ENCODE results near the gene NCOR2.

The NCOR2 gene

DNA sequence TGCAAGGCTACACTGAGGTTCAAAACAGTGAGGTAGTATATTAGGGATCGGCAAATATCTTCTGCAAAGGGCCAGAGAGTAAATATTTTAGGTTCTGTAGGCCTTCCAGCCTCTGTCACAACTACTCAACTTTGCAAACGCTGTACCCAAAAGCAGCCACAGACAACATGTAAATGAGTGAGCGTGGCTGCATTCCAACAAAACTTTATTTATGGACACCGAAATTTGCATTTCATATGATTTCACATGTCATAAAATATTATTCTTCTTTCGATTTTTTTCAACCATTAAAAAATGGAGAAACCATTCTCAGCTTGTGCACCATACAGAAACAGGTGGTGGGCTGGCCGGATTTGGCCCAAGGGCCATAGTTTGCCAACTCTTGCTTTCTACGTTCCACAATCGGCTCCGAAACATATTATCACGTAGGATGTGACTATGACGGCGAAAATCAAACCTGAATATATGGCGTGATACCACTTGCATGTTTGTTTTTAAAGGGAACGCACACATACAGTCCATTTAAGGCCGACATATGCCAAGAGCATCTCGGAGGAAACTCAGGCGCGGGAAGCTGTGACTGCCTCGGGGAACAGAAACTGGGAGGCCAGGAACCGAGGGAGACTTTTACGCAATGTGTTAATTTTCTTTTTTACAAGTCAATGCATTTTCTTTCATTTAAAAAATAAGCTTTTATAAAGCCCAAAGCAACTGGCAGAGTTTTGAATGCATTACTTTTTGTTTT is 7.1 kb downstream of the NCOR2 start:
- DNase-seq (ENCODE audit: low read depth, low spot score), result no peak
- Histone ChIP-seq H3K4me1 (ENCODE audit: control insufficient read depth, insufficient read depth, low read length) (peaks cover 8% of the 10 kb centered on the region), H3K27me3 (ENCODE audit: control insufficient read depth, insufficient read depth, low read length) (no peaks in the 10 kb centered on the region), H3K9me3 (ENCODE audit: control insufficient read depth, insufficient read depth, low read length) (no peaks in the 10 kb centered on the region), H3K27ac (ENCODE audit: low read length) (no peak overlapping the region), H3K4me3 (ENCODE audit: low read length) (no peak overlapping the region), H3K36me3 (ENCODE audit: control insufficient read depth, insufficient read depth, low read length) (no peaks in the 10 kb centered on the region)
- WGBS (ENCODE audit: insufficient coverage, insufficient read length), result no CpG with 5 or more reads among the region's 21 CpGs

DNA sequence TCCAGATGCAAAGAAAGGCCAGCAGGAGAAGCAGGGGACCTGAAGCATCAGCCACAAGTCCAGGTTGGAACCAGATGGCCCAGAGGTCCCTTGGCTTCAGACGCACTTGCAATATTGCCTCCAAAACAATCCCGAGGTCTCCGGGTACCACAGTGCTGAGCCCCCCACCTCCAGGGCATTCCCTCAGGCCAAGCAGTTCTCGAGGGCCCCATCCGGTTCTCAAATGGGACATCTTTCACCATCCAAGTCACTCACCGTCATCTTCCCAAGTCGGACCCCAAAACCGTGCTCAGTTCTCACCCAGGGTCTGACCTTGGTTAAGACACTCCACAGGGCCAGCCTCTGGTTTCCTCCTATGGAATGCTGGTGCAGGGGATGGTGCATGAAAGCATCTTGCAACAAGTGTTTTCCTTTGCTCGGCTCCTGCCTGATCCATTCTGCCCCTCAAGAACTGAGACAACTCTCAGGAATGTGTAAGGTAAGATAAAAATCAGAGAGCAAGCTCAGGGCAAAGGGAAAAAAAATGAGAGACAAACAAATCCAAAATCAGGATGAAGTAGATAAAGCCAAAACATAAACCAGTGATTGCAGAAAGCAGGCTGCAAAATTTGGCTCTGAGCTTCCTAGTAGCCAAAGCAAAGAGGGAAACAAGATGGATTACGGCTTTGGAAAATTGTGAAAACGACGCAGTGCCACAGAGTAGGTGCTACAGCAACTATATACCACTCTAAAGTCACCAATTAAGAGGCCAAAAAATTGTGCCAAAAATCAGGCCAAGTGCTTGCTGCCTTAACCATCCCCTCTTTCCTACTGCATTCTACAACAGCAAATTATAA is 8.0 kb downstream of the NCOR2 start:
- Histone ChIP-seq H3K4me1 (ENCODE audit: control insufficient read depth, insufficient read depth, low read length) (peaks cover 9% of the 10 kb centered on the region), H3K36me3 (ENCODE audit: control insufficient read depth, insufficient read depth, low read length) (no peaks in the 10 kb centered on the region), H3K4me3 (ENCODE audit: low read length) (no peak overlapping the region), H3K27me3 (ENCODE audit: control insufficient read depth, insufficient read depth, low read length) (no peaks in the 10 kb centered on the region), H3K27ac (ENCODE audit: low read length) (no peak overlapping the region), H3K9me3 (ENCODE audit: control insufficient read depth, insufficient read depth, low read length) (no peaks in the 10 kb centered on the region)
- no peak for DNase-seq (ENCODE audit: low read depth, low spot score)
- WGBS (ENCODE audit: insufficient coverage, insufficient read length), result no CpG with 5 or more reads among the region's 12 CpGs

GRCh38 chr12:124558313-124558712 is 9.1 kb downstream of the NCOR2 start:
- Histone ChIP-seq H3K4me1 (ENCODE audit: control insufficient read depth, insufficient read depth, low read length) (peaks cover 9% of the 10 kb centered on the region), H3K4me3 (ENCODE audit: low read length) (no peak overlapping the region), H3K9me3 (ENCODE audit: control insufficient read depth, insufficient read depth, low read length) (no peaks in the 10 kb centered on the region), H3K27me3 (ENCODE audit: control insufficient read depth, insufficient read depth, low read length) (no peaks in the 10 kb centered on the region), H3K36me3 (ENCODE audit: control insufficient read depth, insufficient read depth, low read length) (no peaks in the 10 kb centered on the region), H3K27ac (ENCODE audit: low read length) (no peak overlapping the region)
- WGBS (ENCODE audit: insufficient coverage, insufficient read length), result no CpG with 5 or more reads among the region's 8 CpGs
- DNase-seq (ENCODE audit: low read depth, low spot score), result no peak

DNA sequence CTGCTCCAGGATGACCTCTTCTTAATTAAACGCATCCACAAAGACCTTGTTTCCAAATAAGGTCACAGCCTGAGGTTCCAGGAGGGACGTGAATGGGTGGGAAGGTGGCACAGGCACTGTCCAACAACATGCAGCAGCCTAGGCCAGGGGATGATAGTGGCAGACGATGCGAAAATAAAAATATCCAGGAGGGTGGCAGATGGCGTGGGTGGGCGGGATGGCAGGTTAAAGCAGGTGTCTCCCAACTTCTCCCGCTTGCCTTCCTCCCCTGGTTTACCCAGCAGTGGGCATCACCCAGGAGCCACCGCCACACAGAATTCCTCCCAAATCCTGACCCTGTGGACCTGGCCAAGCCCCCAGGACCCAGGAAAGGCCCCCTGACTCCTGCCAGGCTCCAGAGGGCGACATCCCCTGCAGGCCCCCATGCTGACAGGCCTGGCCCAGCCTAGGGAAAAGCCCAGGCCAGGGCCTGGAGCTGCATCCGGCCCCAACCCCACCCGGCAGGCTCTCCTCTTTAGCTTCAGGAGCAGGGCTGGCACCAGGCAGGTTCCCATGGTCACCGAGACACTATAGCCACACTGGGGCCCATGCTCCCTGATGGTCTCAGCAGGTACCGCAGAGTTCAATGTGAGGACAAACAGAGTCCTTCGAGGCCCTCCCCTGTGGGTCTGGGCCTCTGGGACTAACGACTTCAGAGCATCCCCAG is 9.7 kb downstream of the NCOR2 start:
- no peak overlapping the region for H3K27ac ChIP-seq (ENCODE audit: low read length)
- H3K4me1 ChIP-seq (ENCODE audit: control insufficient read depth, insufficient read depth, low read length), result peaks cover 9% of the 10 kb centered on the region

DNA sequence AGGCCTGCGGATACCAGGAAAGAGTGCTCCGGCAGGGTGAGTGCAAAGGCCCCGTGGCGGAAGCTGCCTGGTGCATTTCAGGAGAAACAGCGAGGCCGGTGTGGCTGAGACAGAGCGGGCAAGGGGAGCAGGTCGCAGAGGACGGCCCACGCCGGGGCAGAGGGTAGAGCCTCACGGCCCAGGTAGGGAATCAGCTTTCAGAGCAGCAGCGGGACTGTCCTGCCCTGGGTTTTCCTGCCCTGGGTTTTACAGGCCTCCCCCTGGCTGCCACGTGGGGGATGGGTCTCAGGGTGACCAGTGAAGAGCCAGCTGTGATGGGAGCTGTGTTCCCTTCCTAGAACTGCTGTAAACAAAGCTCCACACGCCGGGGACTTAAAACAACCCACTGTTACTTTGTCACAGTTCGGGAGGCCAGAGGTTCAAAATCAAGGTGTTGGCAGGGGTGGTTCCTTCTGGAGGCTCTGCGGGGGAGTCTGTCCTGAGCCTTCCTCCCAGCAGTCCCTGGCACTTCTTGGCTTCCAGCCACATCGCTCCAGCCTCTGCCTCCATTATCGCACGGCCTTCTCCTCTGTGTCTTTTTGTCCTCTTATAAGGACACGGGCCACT is 10.4 kb downstream of the NCOR2 start:
- Histone ChIP-seq H3K27ac (ENCODE audit: low read length) (no peak overlapping the region), H3K9me3 (ENCODE audit: control insufficient read depth, insufficient read depth, low read length) (no peaks in the 10 kb centered on the region)
- WGBS (ENCODE audit: insufficient coverage, insufficient read length), result no CpG with 5 or more reads among the region's 22 CpGs

More for the DNA sequence above, 9.7 kb downstream of the NCOR2 start:
- no peak for DNase-seq (ENCODE audit: low read depth, low spot score)
- no peaks in the 10 kb centered on the region for H3K27me3 ChIP-seq (ENCODE audit: control insufficient read depth, insufficient read depth, low read length)
- no peak overlapping the region for H3K4me3 ChIP-seq (ENCODE audit: low read length)
- no CpG with 5 or more reads among the region's 15 CpGs for WGBS (ENCODE audit: insufficient coverage, insufficient read length)
- H3K9me3 ChIP-seq (ENCODE audit: control insufficient read depth, insufficient read depth, low read length), result no peaks in the 10 kb centered on the region
- no peaks in the 10 kb centered on the region for H3K36me3 ChIP-seq (ENCODE audit: control insufficient read depth, insufficient read depth, low read length)

GRCh38 chr12:124556074-124556466 is 11.3 kb downstream of the NCOR2 start:
- Histone ChIP-seq H3K4me3 (ENCODE audit: low read length) (no peak overlapping the region), H3K27ac (ENCODE audit: low read length) (no peak overlapping the region), H3K36me3 (ENCODE audit: control insufficient read depth, insufficient read depth, low read length) (no peaks in the 10 kb centered on the region), H3K9me3 (ENCODE audit: control insufficient read depth, insufficient read depth, low read length) (no peaks in the 10 kb centered on the region), H3K4me1 (ENCODE audit: control insufficient read depth, insufficient read depth, low read length) (peaks cover 11% of the 10 kb centered on the region), H3K27me3 (ENCODE audit: control insufficient read depth, insufficient read depth, low read length) (no peaks in the 10 kb centered on the region)
- WGBS (ENCODE audit: insufficient coverage, insufficient read length), result no CpG with 5 or more reads among the region's 9 CpGs
- no peak for DNase-seq (ENCODE audit: low read depth, low spot score)

More for the DNA sequence above, 10.4 kb downstream of the NCOR2 start:
- no peak overlapping the region for H3K4me3 ChIP-seq (ENCODE audit: low read length)
- peaks cover 10% of the 10 kb centered on the region for H3K4me1 ChIP-seq (ENCODE audit: control insufficient read depth, insufficient read depth, low read length)
- DNase-seq (ENCODE audit: low read depth, low spot score), result no peak
- H3K27me3 ChIP-seq (ENCODE audit: control insufficient read depth, insufficient read depth, low read length), result no peaks in the 10 kb centered on the region
- no peaks in the 10 kb centered on the region for H3K36me3 ChIP-seq (ENCODE audit: control insufficient read depth, insufficient read depth, low read length)

- Histone ChIP-seq H3K27ac (ENCODE audit: low read length) (no peak overlapping the region), H3K9me3 (ENCODE audit: control insufficient read depth, insufficient read depth, low read length) (no peaks in the 10 kb centered on the region), H3K36me3 (ENCODE audit: control insufficient read depth, insufficient read depth, low read length) (no peaks in the 10 kb centered on the region), H3K27me3 (ENCODE audit: control insufficient read depth, insufficient read depth, low read length) (no peaks in the 10 kb centered on the region), H3K4me3 (ENCODE audit: low read length) (no peak overlapping the region), H3K4me1 (ENCODE audit: control insufficient read depth, insufficient read depth, low read length) (peaks cover 11% of the 10 kb centered on the region)
- WGBS (ENCODE audit: insufficient coverage, insufficient read length), result no CpG with 5 or more reads among the region's 28 CpGs
- no peak for DNase-seq (ENCODE audit: low read depth, low spot score)
These were observed 12.0 kb downstream of the NCOR2 start for GRCh38 chr12:124555168-124556073.

DNA sequence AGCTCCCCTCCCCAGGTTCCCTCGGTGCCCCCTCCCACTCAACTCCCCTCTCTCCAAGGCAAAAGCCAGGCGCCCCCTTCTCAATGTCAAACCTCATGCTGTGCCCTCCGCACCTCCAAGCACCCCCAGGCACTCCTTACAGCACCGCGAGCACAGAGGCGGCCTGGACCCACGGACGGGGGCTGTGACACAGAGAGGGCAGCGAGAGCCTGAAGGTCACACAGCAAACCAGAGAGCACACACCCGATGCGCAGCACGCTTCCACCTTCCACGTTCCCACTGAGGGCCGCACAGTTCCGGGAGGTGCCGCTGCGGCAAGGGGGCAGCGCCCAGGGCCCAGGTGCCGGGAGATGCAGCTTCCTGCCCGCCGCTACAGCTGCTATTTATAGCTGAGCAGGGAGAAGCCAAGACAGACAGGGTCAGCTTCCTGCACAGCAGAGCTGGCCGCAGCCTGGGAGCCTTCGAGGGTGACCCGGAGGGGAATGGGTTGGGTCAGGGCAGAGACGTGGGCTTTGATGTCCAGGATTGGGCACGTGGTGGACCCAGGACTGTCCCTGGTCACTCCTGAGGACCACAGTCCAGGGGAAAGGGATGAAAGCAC is 12.9 kb downstream of the NCOR2 start:
- Histone ChIP-seq H3K27ac (ENCODE audit: low read length) (no peak overlapping the region), H3K4me3 (ENCODE audit: low read length) (no peak overlapping the region), H3K9me3 (ENCODE audit: control insufficient read depth, insufficient read depth, low read length) (no peaks in the 10 kb centered on the region), H3K27me3 (ENCODE audit: control insufficient read depth, insufficient read depth, low read length) (no peaks in the 10 kb centered on the region), H3K4me1 (ENCODE audit: control insufficient read depth, insufficient read depth, low read length) (peaks cover 10% of the 10 kb centered on the region), H3K36me3 (ENCODE audit: control insufficient read depth, insufficient read depth, low read length) (no peaks in the 10 kb centered on the region)
- no peak for DNase-seq (ENCODE audit: low read depth, low spot score)
- no CpG with 5 or more reads among the region's 26 CpGs for WGBS (ENCODE audit: insufficient coverage, insufficient read length)

DNA sequence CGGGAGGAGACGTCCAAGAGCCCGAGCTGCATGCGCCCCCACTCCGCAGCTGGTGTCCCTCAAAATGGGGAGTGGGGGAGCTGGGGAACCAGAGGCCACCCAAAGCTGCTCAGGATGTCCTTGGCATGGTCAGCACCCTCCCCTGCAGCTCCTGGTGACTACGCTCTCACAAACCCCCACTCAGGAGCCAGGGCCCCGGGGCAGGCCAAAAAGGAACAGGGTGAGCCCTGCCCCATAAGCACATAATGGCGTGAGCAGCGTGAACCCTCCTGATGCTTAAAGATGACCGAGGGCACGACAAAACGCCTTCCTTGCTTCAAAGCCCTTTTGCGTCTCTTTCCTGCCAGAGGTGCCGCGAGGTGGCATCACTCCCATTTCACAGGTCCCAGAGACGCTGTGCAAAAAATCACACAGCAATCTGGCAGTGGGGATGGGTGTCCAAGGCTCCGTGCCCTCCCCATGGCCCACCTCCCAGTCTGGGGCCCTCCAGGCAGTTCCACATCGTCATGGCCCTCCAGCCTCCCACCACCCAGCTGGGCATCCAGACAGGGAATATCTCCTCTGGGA is 13.5 kb downstream of the NCOR2 start:
- no peak overlapping the region for H3K27ac ChIP-seq (ENCODE audit: low read length)
- DNase-seq (ENCODE audit: low read depth, low spot score), result no peak
- H3K4me3 ChIP-seq (ENCODE audit: low read length), result no peak overlapping the region
- no peaks in the 10 kb centered on the region for H3K27me3 ChIP-seq (ENCODE audit: control insufficient read depth, insufficient read depth, low read length)
- H3K4me1 ChIP-seq (ENCODE audit: control insufficient read depth, insufficient read depth, low read length), result peaks cover 10% of the 10 kb centered on the region
- no CpG with 5 or more reads among the region's 18 CpGs for WGBS (ENCODE audit: insufficient coverage, insufficient read length)
- no peaks in the 10 kb centered on the region for H3K36me3 ChIP-seq (ENCODE audit: control insufficient read depth, insufficient read depth, low read length)
- no peaks in the 10 kb centered on the region for H3K9me3 ChIP-seq (ENCODE audit: control insufficient read depth, insufficient read depth, low read length)
